Hematopoietic multipotent progenitor cell treated with erythropoietin and hydrocortisone succinate and interleukin-3 and kit ligand, for 15 days (in vitro differentiated cells): ENCODE results near the gene CLCN6.
A peak's percentile ranks its signal among the peaks of the same experiment; 100 is the strongest.
"Not testable (repeated sequence)": the region's sequence is repeated elsewhere in the genome, so short reads cannot be mapped to it uniquely, and the experiment has no call there.

Source experiments
- DNase-seq: peaks from one replicate; pipeline ENCODE4 v3.0.0-alpha.2; 2015; ENCODE audit warnings: low spot score

CLCN6 gene

DNA sequence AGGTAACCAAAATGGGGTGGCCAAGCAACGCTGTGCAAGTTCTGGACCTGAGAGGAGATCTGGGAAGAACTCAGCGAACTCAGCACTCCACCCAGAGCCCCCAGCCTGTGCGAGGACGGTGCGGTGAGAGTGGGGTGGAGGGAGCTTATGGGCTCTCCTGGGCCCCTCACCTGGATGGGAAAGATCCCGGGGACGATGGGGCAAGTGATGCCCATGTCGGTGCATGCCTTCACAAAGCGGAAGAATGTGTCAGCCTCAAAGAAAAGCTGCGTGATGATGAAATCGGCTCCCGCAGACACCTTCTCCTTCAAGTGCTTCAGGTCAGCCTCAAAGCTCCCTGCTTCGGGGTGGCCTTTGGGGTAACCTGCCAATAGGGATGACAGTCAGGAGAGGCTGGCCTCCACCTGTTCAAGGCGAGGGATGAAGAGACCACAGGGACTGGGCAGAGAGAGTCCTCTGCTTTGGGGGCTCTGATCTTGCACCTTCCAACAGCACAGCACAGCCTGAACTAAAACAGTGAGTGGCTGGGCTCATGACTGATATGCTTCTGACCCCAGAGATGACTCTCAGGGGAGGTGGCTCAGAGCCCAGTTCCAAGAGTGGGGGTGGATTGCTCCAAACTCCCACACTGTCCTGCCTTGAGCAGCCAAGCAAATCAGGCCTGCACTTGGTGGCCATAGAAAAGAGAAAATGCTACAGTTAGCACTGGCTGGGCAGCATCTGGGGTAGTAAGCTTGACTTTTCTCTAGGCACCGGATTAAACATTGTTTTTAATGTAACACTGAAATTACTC lies 9.8 kb upstream of the CLCN6 start:
- DNase-seq, result peak; percentile 58

DNA sequence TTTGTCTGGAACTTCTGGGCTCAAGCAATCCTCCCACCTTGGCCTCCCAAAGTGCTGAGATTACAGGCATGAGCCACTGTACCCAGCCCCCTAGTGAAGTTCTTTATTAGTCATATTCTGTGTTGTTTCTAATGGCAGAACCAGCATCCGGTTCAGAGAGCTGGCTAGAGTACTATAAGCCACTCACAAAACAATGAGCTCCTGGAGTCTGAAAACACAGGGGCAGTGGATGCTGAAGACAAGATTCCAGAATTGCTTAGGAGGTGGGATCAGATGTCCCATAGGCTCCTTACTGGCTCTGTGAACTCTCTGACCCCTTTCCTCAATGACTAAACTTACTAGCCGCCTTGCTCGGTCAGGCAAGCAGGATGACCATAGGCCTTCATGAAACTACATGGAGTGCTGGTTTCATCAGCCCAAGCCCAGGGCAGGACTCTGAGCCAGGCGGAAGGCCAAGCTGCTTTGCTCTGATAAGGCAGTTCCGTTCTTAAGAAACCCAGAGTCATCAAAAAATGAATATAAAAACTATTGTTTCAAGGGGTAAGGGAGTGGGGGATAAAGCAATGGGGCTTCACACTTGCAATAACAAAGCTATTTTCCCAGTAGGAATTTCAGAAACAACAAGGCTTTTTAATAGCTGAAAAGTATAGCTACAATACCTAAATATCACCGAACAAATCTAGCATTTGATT lies 8.3 kb upstream of the CLCN6 start:
- peak; percentile 90 for DNase-seq

DNA sequence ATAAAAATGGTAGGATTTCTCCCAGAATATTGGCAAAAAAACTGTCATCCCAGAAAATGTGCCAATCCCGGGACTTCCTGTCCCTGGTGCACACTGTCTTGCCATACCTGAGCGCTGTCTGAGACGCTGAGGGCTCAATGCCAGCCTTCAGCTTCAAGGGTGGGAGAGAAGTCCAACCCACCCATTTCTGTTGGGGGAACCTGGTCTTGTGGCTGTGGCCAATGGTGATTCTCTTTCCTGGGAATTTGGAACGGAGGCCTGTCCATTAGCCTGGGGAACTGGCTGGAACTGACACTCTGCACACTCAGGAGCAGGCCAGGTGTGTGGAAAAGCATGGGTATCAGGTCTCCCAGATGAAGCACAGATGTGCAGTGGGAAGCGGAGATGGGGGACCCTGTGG lies 6.9 kb upstream of the CLCN6 start:
- no peak for DNase-seq

DNA sequence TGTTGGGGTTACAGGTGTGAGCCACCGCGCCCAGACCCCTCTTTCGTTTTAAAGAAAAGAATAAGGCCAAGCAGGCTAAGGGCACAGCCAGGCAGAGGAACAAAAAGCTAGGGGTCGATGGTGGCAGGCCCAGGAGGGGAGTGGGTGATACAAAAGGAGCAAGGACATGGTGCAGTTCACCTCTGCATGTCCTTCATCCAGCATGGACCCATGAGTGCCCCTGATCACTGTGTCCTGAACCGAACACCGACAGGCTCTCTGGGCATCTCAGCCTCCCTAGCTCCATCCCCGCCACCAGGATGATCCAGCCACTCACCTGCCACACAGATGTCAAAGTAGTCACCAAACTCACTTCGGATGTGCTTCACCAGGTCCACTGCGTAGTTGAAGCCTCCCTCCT lies 6.1 kb upstream of the CLCN6 start:
- DNase-seq, result no peak

DNA sequence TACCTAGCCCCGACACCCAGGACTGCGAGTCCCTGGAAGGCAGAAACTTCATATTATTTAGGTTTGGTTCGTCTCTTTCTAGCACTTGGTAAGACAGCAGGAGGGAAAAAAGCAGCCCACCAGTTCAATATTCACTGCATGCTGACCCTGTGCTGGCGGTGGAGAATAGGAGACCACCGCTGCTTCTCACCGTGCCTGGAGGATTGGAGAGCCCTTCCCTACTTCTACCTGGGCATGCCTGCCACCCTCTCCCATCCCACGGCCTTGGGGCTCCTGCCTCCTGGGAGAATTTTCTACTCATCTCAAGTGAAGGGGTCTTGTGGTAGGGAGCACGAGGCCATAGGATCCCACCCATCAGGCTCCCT lies 5.6 kb upstream of the CLCN6 start:
- no peak for DNase-seq

DNA sequence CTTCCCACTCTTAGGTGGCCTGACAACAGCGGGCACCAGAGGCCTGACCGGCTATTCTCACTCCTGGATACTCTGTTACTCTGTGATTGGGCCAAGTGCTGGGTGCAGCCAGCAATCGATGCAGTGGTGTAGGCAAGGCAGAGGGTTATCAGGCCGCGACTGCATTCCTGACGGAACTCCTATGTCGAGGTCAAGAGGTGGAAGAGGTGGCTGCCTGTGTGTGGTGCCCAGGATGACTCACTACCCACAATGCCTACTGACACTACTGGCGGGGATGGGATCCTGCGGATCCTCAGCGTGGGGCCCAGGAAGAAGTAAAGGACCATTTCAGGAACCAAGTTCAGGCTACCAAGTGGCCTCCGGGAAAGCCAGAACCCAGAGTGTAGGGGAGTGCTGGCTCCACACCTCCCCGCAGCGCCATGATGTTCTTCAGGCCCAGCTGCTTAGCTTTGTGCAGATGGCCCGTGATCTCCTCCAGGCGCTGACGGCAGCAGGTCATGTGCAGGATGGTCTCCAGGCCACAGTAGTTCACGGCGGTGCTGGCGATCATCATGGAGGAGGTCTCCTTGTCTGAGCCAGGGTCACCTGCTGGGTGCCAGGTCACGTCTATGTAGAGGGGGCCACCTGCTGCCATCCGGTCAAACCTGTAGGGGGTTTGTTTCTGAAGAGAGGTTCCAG lies 5.1 kb upstream of the CLCN6 start:
- DNase-seq, result no peak

DNA sequence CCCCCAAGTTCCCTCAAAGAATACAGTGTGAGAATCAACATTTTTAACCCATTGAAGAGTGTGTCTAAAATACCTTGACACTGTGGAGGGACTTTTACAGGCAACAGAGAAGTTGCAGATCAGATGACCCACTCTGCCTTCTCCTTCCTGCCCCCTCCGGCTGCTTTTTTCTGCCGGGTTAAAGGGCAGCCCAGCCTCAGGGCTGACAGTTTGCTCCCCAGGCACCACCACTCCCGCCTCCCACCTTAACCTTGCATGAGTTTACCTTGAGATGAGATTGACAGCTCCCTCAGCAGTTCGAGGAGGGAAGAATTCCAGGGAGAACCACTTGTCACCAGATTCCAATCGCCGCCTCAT lies 3.4 kb upstream of the CLCN6 start:
- no peak for DNase-seq

DNA sequence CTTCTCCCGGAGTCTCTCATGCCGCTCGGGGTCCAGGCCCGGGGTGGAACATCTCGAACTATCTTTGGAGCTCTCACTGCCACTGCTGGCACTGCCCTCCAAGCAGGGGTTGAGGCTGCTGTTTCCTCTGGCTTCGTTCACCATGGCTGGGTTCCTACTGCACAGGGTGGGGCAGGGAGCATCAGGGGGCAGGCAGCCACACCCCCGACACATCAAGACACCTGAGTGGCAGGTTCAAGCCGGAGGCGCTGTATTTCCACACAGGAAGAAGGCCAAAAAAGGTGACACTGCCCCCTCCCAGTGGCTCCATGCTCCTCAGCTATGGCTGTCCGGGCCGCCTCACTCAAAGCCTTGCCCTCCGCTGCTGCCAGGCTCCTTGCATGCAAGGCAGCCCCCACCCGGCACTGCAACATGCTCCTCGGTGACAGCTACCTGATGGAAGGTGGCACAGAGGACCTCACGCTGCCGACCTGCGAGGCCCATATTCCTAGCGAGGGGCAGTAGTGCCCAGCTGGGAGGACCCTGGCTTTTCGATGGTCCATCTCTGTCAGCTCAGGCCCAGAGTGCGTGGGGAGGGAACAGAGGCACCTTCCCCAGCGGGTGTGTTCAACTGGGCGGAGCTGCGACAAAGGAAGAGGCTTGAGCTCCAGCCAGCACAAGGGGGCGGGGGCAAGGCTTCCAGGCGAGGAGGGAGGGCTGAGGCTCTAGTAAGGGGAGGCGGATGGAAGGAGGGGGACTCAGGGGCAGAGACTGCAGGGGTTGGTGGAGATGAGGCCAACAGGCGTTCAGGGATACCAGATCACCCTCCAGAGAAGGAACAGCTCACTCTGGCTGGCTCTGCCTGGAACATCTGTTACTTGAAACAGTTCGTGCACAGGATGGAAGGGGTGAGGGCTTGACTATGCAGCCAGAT lies 2.8 kb upstream of the CLCN6 start:
- peak; percentile 81 for DNase-seq

DNA sequence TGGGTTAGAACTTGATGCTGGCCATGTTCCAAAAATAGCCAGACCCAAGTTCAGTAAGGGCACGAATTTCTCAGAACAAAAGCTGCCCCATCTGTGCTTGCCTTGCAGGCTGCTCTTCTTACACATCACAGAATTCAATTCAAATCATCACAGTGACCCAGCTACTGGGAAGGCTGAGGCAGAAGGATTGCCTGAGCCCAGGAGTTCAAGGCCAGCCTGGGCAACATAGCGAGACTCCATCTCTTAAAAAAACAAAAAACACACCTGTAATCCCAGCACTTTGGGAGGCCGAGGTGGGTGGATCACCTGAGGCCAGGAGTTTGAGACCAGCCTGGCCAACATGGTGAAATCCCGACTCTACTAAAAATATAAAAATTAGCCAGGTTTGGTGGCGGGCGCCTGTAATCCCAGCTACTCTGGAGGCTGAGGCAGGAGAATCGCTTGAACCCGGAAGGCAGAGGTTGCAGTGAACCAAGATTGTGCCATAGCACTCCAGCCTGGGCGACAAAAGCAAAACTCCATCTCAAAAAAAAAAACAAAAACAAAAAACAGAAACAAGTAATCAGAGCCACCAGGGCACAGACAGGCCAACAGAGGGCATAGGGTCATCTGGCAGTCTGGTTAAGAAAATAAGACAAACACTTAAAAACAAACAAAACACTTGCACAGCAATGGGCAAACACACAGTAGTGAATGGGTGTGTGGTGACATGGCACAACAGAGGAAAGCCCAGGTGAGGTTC lies 1.9 kb upstream of the CLCN6 start:
- DNase-seq, result not testable (repeated sequence)

DNA sequence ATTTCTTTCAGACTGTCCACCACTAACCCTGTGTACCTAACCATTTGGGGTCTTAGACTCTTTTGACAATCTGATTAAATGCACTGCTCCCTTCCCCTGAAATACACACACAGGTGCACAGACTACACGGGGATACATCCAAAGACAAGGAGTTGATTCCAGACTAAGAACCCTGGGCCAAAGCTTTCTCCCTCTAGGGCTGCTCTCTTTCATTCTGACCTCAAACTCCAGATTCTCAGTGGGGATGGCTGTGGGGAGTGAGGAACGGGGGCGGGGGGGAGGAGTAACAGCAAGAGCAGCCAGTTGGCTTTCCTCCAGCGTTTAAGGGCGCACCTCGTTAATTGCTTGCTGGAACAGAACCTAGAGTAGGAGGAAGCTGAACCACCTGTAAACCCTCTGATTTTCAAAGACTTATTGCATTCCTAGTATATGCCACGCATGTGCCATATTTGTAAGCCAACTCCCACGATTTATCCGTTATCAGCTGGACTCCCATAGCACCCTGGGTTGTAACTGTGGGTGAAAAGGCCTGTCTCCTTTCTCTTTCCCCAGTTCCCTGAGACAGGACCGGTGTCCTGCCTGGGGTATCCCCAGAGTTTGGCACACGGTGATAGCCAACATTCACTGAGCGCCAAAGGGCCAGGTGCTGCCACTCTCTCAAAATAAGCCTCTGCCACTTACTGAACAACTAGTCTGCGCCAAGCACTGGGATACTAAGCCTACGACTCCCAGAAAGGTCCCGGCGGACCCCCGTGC lies 1.1 kb upstream of the CLCN6 start:
- DNase-seq, result peak; percentile 77

DNA sequence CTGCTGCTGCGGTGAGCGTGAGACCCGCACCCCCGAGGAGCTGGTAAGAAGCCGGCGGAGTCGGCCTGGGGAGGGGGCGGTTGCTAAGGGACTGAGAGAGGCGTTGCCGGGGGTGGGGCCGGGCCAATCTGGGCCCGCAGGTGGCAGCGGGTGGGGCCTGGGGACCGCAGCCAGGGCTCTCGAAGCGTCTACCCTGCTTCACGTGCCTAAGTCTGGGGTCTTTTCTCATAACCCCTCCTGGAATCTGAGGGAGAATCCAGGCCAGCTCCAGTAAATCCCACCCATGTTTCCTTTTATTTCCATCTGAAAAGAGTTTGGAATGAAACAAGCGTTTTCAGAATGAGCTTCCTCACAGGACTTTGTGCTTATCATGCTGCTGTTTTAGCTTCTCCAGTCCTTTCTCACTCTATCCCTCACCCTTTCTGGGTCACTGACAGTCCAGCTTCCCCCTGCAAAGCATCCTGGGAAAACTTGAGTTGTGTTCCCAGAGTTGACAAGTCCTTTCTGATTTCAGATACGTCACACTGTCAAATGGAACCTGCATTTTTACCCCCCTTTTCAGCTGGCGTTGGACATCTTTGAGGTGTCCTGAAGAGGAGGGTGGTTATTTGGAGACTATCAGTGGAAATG lies 431 bp downstream of the CLCN6 start:
- peak; percentile 66 for DNase-seq

DNA sequence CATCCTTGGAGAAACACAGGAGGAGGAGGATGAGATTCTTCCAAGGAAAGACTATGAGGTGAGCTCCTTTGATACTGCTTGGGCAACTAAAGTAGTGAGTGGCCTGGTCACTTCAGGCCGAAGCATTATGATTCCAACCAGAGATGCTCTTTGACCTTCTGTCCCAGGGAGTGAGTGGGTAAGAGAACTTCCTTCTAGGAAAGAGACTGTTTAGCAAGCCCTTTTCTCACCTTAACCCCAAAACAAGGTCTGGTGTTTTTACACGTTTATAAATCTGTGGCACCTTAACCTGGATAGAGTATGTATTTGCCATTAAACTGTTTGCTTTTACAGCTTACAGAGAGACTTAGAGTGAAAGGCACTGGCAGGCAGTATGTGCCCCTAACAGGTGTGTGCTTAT lies 1.1 kb downstream of the CLCN6 start:
- DNase-seq, result no peak

DNA sequence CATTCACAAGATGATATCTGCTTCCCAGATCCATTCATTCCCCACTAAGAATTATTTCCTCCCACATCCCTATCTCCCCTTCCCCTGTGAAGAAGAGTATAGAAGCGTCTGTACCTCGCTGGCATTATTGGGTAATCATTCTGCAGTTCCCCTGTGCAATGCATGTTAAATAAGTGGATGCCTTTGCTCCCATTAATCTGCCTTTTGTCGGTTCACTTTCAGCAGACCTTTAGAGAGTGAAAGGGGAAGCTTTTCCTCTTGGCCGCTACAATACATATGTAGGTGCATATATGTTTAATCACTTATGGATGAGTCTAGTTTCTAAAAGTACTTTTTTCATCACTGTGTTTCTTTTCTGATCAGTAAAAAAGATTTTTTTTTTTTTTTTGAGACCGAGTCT lies 7.0 kb downstream of the CLCN6 start:
- DNase-seq, result no peak

DNA sequence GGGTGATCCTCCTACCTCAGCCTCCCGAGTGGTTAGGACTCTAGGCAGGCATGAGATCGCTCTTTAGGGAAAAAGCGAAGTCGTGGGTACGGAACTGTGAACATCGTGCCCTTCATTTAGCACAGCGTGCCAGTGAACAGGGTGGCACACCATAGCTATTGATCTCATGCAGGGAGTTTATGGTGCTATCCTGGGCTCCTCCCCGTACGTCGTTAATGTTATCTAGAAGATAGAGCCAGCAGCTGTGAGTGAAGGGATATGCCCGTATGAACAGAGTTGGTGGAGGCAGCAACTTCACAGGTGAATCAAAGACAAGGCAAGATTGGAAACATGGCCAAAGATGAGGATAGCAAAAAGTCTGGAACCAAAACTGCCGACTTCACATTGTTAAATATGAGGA lies 11.2 kb downstream of the CLCN6 start:
- DNase-seq, result no peak

DNA sequence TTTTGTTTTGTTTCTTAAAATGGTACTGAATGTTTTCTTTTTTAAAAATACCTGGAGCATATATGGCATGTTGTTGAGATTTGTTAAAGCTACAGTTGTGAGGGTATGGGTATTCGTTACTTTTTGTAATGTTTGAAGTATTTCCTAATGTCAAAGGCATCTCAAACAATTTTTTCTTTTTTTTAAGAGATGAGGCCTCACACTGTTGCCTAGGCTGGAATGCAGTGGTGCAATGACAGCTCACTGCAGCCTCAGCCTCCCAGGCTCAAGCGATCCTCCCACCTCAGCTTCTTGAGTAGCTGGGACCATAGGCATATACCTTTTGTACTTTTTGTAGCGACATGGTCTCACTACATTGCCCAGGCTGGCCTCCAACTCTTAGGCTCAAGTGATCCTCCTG lies 16.1 kb downstream of the CLCN6 start:
- no peak for DNase-seq

DNA sequence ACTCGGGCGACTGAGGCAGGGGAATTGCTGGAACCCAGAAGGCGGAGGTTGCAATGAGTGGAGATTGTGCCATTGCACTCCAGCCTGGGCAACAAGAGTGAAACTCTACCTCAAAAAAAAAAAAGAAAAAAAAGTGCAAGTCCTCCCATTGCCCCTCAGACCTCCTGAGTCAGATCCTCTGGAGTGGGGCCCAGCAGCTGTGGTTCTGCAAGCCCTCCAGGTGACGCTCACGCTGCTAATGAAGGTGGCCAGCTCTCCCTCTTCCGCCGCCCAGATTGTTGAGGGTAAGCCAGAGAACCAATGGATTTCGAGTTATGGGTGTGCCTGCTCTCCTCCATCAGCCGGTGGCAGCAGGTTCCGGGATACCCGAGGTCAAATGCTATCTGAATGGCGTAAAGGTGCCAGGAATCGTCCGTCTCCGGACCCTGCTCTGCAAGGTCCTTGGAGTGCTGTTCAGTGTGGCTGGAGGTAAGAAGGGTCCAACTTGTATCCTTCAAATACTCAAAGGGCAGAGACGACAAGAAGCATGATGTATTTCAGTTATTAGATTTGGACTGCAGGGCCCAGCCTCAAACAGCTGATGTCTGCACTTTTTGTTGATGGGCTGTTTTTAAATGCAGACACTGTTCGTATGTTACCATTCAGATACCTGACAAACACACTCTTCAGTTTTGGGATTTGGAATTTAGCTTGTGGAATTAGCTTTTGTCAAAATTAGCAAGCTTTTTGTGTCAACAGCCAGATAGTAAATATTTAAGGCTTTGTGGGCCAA lies 17.6 kb downstream of the CLCN6 start:
- no peak for DNase-seq

DNA sequence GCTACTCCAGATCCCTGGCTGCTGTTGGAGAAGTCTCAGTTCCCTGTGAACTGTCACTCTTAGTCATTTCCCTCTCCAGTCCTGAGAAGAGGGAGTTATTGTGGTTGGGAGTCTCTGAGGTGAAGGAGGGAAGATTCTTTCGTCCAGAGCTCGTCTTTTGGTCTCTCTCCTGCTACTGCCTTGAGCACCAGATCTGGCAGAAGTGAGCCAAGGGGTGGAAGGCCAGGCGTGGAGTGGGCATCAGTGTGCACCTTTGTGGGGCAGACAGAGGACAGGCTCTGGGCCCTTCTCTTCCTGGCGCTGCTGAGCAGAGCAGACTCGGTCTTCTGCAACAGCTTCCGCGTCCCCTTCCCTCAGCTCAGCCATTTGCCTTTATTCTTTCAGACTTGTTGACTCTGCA lies 19.1 kb downstream of the CLCN6 start:
- no peak for DNase-seq

DNA sequence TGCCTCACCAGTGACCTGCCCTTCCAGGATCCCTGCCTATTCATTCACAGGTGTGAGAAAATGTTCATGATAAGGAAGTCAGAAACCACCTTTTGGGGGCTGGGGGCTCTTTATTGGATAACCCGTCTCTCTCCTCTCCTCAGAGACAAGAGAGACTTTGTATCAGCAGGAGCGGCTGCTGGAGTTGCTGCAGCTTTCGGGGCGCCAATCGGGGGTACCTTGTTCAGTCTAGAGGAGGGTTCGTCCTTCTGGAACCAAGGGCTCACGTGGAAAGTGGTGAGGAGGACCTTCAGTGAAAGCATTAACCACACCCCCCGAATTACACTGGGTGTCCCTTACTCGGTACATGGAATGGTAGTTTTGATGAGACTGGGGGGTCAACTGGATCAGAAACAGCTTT lies 21.0 kb downstream of the CLCN6 start:
- DNase-seq, result no peak

DNA sequence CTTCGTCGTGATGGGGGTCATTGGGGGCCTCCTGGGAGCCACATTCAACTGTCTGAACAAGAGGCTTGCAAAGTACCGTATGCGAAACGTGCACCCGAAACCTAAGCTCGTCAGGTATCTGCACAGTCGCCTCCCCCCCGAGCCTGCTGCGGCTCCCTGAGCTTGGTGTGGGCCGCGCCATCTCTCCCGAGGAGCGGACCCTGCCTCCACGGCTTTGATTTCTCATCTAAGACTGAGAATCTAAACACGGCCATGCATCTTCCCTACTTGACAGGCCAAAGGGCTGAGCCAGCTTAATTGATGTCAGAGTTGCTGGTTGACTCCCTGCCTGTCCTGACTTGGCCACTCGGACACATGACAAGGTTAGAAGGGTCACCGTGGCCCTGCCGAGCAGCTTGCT lies 22.5 kb downstream of the CLCN6 start:
- DNase-seq, result no peak
